ENCODE results near the gene NCAM2.

The NCAM2 gene

GRCh38 chr21:21232320-21232719 is 234.1 kb downstream of the NCAM2 start:
- H3K27me3 Mint-ChIP-seq (ENCODE audit: low read depth, poor library complexity), result no peaks in the 10 kb centered on the region
- H3K27ac Mint-ChIP-seq, result no peak overlapping the region
- no peaks in the 10 kb centered on the region for H3K4me1 Mint-ChIP-seq
- no peaks in the 10 kb centered on the region for H3K36me3 Mint-ChIP-seq (ENCODE audit: low read depth)
- DNase-seq, result peak; percentile 4
- no peaks in the 10 kb centered on the region for H3K9me3 Mint-ChIP-seq
- peak; percentile 32 for TF ChIP-seq CTCF (IDR thresholded peaks at IDR 0.05)
- H3K4me3 Mint-ChIP-seq, result no peak overlapping the region

- Mint-ChIP-seq H3K4me3 (no peak overlapping the region), H3K27ac (no peak overlapping the region), H3K4me1 (no peaks in the 10 kb centered on the region), H3K27me3 (ENCODE audit: low read depth, poor library complexity) (no peaks in the 10 kb centered on the region), H3K9me3 (no peaks in the 10 kb centered on the region), H3K36me3 (ENCODE audit: low read depth) (no peaks in the 10 kb centered on the region)
- no peak for DNase-seq
- no peak for TF ChIP-seq CTCF (IDR thresholded peaks at IDR 0.05)
Observed at GRCh38 chr21:21233051-21233450, 234.8 kb downstream of the NCAM2 start.

- Mint-ChIP-seq H3K27me3 (ENCODE audit: low read depth, poor library complexity) (no peaks in the 10 kb centered on the region), H3K9me3 (no peaks in the 10 kb centered on the region), H3K36me3 (ENCODE audit: low read depth) (no peaks in the 10 kb centered on the region), H3K4me1 (no peaks in the 10 kb centered on the region), H3K27ac (no peak overlapping the region), H3K4me3 (no peak overlapping the region)
- TF ChIP-seq CTCF (IDR thresholded peaks at IDR 0.05), result no peak
- no peak for DNase-seq
Observed at GRCh38 chr21:21236996-21237395, 238.8 kb downstream of the NCAM2 start.

- Mint-ChIP-seq H3K36me3 (ENCODE audit: low read depth) (no peaks in the 10 kb centered on the region), H3K4me1 (no peaks in the 10 kb centered on the region), H3K27ac (no peak overlapping the region), H3K27me3 (ENCODE audit: low read depth, poor library complexity) (no peaks in the 10 kb centered on the region), H3K4me3 (no peak overlapping the region), H3K9me3 (no peaks in the 10 kb centered on the region)
- TF ChIP-seq CTCF (IDR thresholded peaks at IDR 0.05), result no peak
- no peak for DNase-seq
Observed at GRCh38 chr21:21238629-21239400, 240.6 kb downstream of the NCAM2 start.

GRCh38 chr21:21241391-21241790 is 243.2 kb downstream of the NCAM2 start:
- no peaks in the 10 kb centered on the region for H3K9me3 Mint-ChIP-seq
- no peak overlapping the region for H3K4me3 Mint-ChIP-seq
- peaks cover 3% of the 10 kb centered on the region for H3K27me3 Mint-ChIP-seq (ENCODE audit: low read depth, poor library complexity)
- no peaks in the 10 kb centered on the region for H3K4me1 Mint-ChIP-seq
- no peak for DNase-seq
- H3K36me3 Mint-ChIP-seq (ENCODE audit: low read depth), result no peaks in the 10 kb centered on the region
- no peak overlapping the region for H3K27ac Mint-ChIP-seq
- TF ChIP-seq CTCF (IDR thresholded peaks at IDR 0.05), result no peak

GRCh38 chr21:21246007-21246406 is 247.8 kb downstream of the NCAM2 start:
- Mint-ChIP-seq H3K36me3 (ENCODE audit: low read depth) (no peaks in the 10 kb centered on the region), H3K9me3 (no peaks in the 10 kb centered on the region), H3K4me3 (no peak overlapping the region), H3K27ac (no peak overlapping the region), H3K27me3 (ENCODE audit: low read depth, poor library complexity) (peaks cover 3% of the 10 kb centered on the region), H3K4me1 (no peaks in the 10 kb centered on the region)
- no peak for TF ChIP-seq CTCF (IDR thresholded peaks at IDR 0.05)
- DNase-seq, result no peak
